Brain microvascular endothelial cell (primary cell): ENCODE measurements around the gene BRF1.

ENCODE experiments used
- DNase-seq: peaks from one replicate; pipeline ENCODE4 v3.0.0-alpha.2; 2020
- H3K27ac ChIP-seq: fragments of 250-450 bp; sonication (Bioruptor Pico); 2 replicates; pipeline ENCODE4 v1.5.1; 2020; ENCODE audit warnings: mild to moderate bottlenecking, moderate library complexity
- H3K27me3 ChIP-seq: fragments of 250-450 bp; sonication (Bioruptor Pico); replicated peaks from 2 replicates; pipeline ENCODE4 v1.5.1; 2020; ENCODE audit warnings: mild to moderate bottlenecking
- H3K36me3 ChIP-seq: fragments of 250-450 bp; sonication (Bioruptor Pico); replicated peaks from 2 replicates; pipeline ENCODE4 v1.5.1; 2020; ENCODE audit warnings: mild to moderate bottlenecking
- H3K4me3 ChIP-seq: 2 replicates; pipeline ENCODE4 v1.5.1; 2011; ENCODE audit warnings: low read depth, mild to moderate bottlenecking, control low read depth, low read length, moderate library complexity
- CTCF ChIP-seq: IDR thresholded peaks from 2 replicates; pipeline ENCODE4 v1.5.1; 2011; ENCODE audit warnings: low read depth, mild to moderate bottlenecking, moderate library complexity, low read length, control low read depth, inconsistent platforms; ENCODE audit errors: missing control alignments
- in situ Hi-C: cut with HindIII; loops from 2 replicates; pipeline ENCODE4 v1.10.0; 2017; ENCODE audit warnings: low sequenced_read_pairs, low pct_ligation_motif_present

The BRF1 gene

GRCh38 chr14:105185973-105186372, 114.8 kb downstream of the BRF1 start:
- H3K36me3 ChIP-seq = no peaks in the 10 kb centered on the region
- H3K4me3 ChIP-seq = no peak overlapping the region
- TF ChIP-seq CTCF = no peak
- no peak for DNase-seq
- no peaks in the 10 kb centered on the region for H3K27me3 ChIP-seq
- H3K27ac ChIP-seq = no peak overlapping the region
- in situ Hi-C loops = no loop called here

GRCh38 chr14:105185001-105185400, 115.8 kb downstream of the BRF1 start:
- in situ Hi-C loops = no loop called here
- no peak for TF ChIP-seq CTCF
- H3K27me3 ChIP-seq = no peaks in the 10 kb centered on the region
- H3K36me3 ChIP-seq = no peaks in the 10 kb centered on the region
- DNase-seq = no peak
- H3K4me3 ChIP-seq = no peak overlapping the region
- H3K27ac ChIP-seq = no peak overlapping the region

GRCh38 chr14:105184461-105184860, 116.3 kb downstream of the BRF1 start:
- Histone ChIP-seq H3K27ac (no peak overlapping the region), H3K4me3 (no peak overlapping the region), H3K36me3 (no peaks in the 10 kb centered on the region), H3K27me3 (no peaks in the 10 kb centered on the region)
- no peak for DNase-seq
- no peak for TF ChIP-seq CTCF
- in situ Hi-C loops = no loop called here

GRCh38 chr14:105182296-105183020, 118.3 kb downstream of the BRF1 start:
- Histone ChIP-seq H3K4me3 (no peak overlapping the region), H3K27ac (no peak overlapping the region), H3K27me3 (no peaks in the 10 kb centered on the region), H3K36me3 (no peaks in the 10 kb centered on the region)
- no peak for DNase-seq
- TF ChIP-seq CTCF = no peak
- in situ Hi-C loops = no loop called here

- TF ChIP-seq CTCF = no peak
- H3K36me3 ChIP-seq = no peaks in the 10 kb centered on the region
- no peak overlapping the region for H3K4me3 ChIP-seq
- no peaks in the 10 kb centered on the region for H3K27me3 ChIP-seq
- in situ Hi-C loops = no loop called here
- DNase-seq = no peak
- H3K27ac ChIP-seq = no peak overlapping the region
Measured at GRCh38 chr14:105181549-105182295, 119.1 kb downstream of the BRF1 start.
